ENCODE data around the gene DAW1.

GRCh38 chr2:227834916-227835650 lies 36.3 kb upstream of the DAW1 start:
- TF ChIP-seq CTCF (IDR thresholded peaks at IDR 0.05) (no peak), POLR2A (IDR thresholded peaks at IDR 0.05) (no peak), POLR2AphosphoS5 (IDR thresholded peaks at IDR 0.05) (no peak)
